ENCODE data around the gene VILL.
"Not testable (repeated sequence)": the region's sequence is repeated elsewhere in the genome, so short reads cannot be mapped to it uniquely, and the experiment has no call there.

Gene VILL

DNA sequence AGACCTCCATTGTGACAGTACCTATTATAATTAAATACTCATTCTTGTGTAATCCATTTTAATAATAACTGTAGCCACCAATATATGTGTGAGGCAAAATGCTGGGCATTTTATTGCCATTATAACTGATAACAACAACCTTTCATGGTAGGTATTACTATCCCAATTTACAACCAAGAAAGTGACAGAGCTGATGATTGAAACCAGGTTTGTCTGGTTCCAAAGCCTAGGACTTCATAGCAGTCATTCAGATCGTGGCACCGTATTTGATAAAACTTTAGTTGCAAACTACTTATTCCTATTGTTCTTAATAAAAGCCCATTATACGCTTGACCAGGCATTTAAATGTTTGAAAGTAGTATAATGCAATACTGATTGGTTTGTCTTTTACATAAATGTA is 26.4 kb upstream of the VILL start:
- no peak for DNase-seq

DNA sequence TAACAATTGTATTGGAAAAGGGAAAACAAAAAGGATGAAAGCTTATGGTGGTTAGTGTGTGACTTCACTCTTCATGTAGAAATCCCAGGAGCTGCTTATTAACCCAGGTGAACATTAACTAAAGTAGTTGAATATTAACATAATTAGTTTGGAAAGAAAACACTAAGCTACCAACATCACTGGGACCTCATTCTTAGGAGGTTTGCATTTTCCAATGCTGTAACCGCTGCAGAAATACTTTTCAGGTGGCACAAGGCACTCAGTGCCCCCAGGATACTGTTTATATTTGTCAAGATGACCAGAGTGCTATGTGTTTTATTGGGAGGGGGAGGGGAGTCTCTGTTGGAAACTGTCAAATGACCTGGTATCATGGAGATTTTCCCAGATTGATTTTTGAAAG is 25.9 kb upstream of the VILL start:
- no peak for DNase-seq

DNA sequence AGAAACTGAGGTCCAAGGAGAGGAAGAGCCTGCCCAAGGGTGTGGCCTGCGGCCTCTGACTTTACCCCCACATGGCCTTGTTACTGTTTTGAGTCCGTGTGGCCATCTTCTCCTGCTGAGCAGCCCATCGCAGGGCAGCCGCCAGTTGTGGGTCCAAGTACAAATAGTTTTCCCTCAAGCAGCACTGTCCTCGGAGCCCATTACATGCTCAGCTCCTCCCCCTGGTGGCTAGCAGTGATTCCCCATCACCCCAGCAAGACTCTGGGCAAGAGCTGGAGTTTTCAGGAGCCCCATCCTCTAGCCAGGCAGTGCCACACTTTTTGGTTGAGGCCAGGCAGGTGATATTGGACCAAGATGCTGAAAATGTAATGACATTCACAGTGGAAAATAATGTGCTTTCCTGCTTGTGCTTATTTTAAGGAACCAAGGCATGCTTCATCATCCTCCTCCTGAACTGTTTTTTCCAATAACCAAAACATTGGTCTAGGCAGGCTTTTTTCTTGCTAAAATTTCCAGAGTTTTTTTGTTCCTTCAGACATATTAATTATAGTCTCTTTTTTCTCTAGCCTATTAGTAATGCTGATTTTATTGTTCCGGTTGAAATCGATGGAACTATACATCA is 23.2 kb upstream of the VILL start:
- no peak for DNase-seq

DNA sequence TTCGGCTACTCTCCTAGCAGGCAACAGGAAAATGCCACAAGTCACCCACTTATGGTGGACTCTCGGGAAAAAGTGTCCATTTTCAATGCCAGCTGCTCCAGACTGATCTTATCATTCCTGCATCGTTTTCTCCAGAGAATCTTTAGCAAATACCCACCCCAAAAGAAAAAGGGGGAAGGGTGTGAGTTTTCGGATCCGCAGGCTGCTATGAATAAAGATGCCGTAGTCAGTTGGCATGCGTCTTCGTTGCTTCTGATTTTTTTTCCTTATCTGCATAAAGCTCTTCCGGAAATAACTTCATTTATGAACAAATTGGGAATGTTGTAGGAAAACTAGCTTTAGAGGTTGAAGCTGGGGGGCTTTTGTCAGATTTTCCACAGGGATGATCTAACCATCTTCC is 22.4 kb upstream of the VILL start:
- DNase-seq: no peak

DNA sequence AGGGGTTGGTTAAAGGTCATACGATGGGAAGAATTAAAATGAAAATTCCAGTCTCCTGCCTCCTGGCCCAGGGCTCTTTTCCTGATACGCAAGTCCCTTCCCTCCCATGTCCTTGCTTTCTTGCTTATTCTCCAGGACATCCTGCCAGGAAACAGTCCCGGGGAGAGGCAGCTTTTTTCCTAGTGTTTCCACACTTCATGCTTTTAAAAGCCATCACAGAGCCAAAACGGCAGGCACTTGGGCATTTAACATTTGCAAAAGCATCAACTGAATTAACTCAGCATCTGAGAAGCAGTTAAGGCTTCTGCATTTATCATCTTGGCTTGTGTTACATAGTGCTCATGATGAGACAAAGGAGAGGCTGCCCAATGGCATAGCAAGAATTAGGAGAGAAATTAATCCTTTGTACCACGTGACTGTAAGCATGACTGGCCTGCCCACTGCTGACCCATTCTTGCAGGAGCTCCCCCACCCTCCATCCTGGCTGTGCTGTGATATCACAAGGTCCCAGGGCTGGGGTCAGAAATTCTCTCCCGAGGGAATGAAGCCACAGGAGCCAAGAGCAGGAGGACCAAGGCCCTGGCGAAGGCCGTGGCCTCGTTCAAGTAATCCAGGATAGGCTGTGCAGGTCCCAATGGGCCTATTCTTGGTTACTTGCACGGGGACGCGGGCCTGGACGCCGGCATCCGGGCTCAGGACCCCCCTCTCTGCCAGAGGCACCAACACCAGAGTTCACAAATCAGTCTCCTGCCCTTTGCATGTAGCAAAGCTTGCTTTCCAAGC is 21.6 kb upstream of the VILL start:
- no peak for DNase-seq

DNA sequence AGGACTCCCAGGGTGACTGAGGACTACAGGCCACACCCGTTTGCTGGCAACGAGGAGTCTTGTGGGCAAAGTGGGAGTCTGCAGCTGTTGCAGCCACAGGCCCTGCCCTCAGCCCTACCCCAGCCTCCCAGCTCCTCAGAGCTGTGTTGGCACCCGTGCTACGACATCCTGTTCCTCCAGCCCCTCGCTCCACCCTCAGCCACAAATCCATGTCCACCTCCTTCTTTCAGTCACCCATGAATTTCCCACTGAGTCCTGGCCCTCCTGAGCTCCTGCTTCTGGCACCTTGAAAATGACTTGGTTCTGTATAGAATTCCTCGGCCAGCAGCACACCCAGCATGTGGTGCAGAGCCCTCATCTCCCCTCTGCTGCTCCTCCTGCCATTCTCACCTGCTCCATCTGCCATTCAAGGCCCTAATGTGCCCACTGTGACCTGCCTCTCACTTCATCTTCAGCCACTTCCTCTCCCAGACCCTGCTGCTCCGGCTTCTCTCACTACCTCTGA is 20.9 kb upstream of the VILL start:
- no peak for DNase-seq

DNA sequence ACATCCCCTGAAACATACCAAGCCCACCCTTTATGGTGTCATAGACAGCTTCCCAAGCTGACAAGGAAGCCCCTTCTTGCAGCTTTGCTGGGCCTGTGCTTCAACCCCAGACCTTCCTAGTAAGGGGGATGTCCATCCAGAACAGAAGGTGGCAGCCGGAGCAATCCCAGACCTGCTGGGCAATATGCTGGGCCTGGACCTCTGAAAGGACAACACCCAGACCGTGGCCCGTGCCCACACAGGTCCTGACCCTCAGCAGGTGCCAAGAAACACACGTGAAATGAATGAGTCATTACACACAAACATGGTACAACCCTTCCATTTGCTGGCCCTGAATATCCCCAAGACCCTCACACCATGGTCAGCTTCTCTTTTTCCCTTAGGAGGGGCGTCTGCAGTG is 19.8 kb upstream of the VILL start:
- DNase-seq: no peak

DNA sequence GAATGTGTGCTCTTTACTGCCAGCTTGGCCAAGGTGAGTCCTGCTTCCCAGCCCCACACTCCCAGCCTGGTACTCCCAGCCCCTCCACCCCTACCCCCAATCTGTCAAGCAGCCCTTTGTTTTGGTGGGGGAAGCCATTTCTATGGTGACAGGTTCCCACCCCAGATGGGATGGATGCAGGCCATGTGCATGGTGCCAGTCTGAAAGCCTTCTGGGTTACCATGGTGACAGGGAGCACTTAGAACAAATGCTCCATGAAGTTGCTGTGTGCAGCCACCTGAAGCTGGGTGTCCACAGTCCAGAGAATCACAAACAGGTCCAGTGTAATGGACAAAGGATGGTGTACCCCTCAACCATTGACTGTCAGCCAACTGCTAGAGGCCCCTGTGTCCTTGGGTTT is 19.1 kb upstream of the VILL start:
- DNase-seq: no peak

DNA sequence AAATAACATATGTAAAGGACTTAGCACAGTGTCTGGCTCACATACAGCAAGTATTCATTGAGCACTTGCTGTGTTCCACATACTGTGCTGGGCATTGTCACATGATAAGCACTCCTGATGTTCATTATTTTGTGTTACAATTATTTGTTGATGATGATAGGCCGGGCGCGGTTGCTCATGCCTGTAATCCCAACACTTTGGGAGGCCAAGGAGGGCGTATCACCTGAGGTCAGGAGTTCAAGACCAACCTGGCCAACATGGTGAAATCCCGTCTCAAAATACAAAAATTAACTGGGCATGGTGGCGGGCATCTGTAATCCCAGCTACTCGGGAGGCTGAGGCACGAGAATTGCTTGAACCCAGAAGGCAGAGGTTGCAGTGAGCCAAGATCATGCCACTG is 18.5 kb upstream of the VILL start:
- DNase-seq: not testable (repeated sequence)

DNA sequence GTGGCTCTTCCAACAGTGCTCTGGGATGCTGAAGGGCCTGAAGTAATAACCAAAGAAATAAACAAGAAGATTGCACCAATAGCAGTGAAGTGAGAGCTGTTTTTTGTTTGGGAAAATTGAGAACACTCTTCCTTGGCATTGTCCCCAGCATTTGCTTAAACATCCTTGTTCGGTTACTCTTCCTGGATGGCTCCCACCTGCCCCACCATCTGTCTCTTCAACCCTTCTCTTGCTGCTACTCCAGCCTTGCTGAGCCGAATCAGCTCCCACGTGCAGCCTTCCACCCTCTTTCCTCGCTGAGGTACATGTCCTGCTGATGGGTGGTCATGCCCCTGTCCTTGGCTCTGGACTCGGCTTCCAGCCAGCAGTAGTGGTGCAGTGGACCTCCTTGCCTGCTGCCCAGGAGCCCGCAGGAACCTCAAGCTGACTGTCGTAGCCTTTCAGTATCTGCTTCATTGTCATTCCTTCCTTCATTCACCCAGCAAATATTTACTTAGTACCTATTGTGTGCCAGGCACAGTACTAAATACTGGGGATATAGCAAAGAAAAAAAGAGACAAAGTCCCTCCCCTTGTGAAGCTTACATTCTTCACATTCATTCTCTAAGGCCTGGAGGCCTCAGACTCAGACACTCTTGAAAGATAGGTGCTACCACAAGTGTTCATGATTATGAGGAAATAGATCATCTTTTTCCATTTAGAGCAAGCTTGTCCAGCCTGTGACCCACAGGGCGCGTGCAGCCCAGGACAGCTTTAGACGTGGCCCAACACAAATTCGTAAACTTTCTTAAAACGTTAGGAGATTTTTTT is 17.1 kb upstream of the VILL start:
- DNase-seq: no peak

DNA sequence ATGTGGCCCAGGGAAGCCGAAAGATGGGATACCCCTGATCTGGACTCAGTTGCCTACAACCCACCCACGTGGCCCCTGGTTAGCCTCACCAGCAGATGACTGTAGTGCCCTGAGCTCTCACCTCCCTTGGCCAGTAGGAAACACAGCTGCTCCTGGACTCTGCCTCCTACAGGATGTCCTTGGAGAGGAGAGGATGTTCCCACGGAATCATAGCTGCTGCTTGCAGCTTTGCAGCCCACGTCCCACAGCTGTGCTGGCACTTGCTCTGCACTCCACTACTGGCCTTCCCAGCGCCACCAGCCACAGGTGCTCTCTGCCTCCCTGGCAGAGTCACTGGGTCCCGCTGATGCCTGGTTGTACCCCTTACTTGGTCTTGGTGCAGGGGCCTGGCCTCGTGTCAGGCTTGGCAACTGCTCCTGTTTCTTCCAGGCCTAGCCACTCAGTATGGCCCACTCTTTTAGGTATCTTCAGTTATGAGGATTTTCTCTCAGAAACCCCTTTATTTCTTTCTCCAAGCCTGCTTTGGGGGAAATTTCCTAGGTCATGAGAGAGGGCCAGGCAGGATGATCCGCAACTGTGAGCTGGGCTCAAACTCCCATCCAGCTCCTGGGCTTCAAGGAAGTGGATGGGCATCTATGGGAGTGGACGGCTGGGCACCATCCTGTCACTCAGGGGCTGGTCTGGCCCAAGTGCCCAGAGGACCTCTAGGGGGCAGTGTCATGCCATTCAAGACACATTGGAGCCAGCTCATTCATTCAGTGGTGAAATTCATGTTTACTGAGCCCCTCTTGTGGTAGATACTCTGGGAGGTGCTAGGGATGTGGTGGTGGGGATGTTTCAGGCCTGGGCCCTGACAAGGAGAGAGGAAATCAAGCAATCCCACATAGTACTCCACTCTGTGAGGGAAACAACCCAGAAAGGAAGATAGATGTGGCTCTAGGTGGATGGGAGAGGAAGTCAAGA is 16.2 kb upstream of the VILL start:
- no peak for DNase-seq

DNA sequence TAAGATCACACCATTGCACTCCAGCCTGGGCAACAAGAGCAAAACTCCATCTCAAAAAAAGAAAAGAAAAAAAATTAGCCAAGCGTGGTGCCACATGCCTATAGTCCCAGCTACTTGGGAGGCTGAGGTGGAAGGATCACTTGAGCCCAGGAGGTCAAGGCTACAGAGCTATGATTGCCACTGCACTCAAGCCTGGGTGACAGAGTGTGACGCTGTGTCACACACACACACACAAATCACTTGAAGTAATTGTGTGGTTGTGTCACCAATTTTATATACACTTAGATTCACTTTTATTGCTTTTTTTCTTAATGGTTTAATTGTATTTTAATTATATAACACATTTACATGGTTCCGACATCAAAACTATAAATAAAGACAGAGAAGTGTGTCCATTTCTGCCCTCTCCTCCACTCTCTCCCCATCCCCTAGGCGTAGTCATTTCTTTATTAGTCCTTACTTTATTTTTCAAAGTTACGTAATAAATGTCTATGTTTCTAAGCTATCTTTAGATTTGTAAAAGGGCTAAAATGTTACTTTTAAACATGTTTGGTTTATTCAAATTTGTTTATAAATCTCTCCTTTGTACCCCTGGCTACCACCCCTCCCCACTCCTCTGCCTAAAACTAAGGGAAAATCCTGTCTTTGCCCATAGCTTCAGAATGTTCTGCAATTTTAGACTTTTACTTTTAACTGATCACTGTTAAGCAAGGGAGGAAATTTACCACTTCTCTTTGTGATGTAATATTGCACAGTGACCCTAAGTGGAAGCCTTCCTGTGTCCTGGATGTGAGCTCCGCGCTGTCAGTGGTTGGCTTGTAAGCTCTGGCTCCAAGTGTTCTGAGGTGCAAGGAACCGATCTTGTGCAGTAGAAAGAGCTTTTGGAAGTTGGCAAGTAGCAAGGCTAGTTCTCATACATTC is 10.8 kb upstream of the VILL start:
- no peak for DNase-seq

DNA sequence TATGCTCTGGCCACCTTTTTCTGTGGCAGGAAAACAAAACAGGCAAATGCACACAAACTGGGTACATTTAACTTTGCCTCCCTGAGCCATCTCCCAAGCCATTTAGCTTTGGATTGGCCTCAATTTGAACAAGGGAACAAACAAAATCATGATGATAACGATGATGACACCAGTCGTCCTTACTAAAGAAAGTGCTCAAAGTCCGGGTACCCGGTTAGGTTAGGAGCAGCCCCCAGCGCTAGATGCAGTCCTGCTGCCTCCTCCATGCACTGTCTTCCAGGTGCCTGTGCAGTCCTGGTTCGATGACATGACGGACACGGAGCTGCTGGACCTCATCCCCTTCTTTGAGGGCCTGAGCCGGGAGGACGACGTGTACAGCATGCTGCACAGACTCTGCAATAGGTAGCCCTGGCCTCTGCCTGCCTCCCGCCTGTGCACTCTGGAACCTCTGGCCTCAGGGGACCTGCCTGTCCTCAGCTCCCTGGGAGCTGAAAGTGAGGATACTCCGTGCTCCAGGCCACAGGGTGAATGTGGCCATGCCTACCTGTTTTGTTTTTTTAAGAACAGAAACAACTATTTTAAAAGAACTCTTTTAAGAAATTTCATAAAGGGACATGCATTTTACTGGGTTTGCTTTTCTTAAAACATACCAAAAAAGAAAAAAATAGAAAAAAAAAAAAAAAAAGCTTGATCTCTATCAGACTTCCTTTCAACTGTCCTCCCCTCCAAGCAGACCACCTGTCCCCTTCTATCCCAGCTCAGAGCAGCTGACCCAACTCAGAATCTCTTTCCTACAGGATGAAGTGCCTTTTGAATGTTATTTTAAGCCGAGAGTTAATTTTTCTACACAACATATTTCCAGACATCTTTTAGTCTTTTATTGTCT is 9.9 kb upstream of the VILL start:
- DNase-seq: no peak

DNA sequence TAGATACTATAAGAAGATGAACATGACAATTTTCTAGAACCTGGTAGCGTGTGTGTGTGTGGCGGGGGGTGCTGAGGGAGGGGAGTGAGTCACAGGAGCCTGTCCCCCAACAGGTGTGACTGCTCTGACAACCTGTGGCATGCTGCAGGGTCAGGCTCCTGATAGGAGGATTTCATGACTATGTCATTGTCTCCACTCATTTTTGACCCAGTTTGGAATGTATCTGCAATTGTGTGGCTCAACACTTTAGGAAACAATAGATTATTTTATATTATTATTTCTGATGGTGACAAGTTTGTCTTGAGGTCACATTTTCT is 9.3 kb upstream of the VILL start:
- no peak for DNase-seq

DNA sequence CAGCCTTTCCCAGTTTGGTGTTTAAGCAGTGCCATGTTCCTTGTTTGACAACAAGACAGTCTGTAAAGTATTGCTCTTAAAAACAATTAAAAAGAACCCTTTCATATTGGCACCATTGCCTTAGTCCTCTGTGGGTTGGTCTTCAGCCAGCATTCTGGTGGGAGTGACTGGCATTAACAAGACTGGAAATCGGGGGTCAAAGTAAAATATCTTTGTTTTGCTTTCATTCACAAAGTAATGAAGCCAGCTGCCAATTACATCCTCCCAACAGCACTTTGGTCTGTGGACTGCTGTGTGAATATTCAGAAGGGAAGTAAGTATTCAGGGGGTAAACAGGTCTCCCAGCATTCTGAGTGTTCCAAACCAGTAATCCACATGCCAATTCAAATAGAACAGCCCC is 8.3 kb upstream of the VILL start:
- DNase-seq: no peak

DNA sequence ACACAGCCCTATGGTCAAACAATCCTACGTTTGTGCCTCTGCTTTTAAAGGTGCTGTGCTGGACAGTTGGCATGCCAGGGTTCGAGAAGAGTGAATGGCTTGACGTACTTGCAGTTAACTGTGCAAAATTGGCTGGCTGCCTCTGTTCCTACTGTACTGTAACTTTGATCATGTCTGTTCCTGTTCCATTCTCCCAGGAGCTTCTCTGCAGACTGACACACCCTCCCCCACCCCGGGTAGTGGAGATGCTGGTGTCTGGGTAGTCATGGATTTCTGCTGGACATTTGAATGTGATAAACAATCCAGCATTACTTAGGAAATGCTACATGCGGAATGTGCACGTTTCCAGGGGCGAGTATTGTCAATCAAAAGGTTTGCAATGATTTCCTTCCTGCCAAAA is 6.5 kb upstream of the VILL start:
- no peak for DNase-seq

DNA sequence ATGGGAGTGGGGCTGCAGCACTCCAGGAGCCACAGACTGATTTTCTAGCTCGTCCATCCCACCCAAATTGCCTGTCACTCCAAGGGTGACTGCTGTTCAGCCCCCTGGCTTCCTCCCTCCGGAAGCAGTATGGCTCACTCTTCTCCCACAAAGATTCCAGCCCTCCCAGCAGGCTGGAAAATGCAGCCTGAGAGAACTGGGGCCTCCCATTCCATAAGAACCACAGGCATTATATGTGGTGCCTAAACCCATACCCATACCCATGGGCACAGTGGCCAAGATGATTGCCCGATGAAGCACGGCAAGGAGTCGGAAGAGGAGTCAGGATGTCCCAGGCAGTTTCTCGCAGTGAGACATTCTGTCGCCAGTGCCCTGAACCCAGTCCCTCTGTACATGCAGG is 6.0 kb upstream of the VILL start:
- no peak for DNase-seq

DNA sequence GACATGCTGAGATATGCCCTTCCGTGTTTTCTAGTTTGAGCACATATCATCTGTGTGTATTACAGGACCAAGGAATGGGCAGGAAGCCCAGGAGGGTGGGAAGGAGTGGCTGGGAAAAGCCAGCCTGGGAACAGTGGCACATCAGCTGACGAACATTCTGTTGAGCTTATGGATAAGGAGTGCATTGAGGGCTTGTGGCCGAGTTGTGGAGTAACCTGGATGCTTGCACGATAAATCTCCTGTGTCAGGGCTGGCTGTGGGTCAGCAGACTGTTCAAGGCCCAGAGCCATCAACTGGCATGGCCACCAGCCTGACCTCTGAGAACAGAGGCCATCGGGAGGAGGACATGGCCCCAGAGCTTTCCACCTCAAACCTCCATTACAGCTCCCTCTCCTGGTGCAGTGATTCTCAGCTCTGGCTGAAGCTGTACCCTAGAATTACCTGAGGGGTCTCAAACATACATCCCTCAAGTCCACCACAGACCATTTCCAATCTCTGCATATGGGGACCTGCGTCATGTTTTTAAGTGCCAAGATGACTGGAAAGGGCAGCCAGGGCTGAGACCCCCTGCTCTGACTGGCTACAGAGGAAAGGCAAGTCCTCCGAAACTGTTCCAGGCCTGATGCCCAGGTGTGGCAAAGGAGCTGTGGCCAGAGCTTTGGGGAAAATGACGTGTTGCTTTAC is 4.8 kb upstream of the VILL start:
- DNase-seq: no peak

DNA sequence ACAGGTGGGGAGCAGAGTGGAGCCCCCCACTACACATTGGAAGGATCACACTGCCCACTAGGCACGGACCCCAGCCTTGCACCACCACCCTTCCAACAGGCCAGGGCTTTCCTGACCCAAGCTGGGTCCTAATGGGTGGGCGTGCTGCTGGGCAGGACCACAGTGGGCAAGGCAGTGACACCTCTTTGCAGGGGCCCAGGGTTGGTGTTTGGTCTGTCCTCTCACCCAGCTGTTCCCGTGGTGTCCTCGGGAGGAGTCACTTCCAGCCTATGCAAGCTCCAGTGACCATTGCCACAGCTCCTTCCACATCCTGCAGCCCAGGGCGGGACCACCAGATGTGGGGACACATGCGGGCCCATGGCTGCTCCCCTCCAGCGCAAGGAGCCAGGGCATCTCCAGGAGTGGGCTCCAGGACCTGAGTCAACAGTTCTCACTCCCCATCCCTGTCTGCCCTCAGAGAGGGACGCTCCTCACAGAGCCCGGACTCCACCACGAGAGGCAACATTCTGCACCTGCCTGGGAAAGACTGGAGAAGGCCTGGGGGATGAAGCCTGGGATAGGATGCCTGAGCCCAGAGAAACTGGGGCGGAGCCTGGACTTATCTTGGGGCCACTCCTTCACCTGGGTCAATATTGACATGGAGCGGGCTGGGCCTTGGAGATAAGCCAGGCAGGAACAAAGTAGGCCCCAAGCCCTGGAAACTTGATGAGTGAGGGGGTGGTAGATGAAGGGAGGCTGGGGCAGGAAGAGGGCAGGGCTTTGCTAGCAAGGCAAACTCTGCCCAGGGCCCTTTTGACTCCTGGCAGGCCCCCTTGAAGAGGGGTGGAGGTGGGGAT is 3.9 kb upstream of the VILL start:
- DNase-seq: no peak
